ENCODE results near the gene SCAF4. TPM values are rescaled to one million over a fixed set of nuclear protein-coding genes. Genes with fewer than 3 reads are reported as not detected.

The SCAF4 gene
- total RNA-seq, 4 donors from 2014 or later, result 8.2 to 11.5 (median 10.0) TPM

DNA sequence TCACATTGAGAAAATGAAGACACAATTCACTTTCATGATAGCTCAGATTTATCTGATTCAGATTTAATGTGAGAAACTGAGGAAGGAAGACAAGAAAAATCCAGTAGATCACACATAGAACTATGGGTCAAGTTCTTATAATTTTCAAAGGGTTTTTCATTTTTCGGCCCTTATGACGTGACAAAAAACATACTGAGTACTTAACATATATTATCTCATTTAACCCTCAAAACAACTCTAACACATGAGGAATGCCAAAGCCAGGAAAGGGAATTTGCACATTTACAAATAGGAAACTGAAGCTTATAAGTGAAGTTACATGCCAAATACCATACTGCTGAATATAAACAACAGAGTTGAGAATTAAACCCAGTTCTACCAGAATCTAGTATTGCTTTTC is 44.8 kb downstream of the SCAF4 start:
- ATAC-seq, result no peak
- Histone ChIP-seq H3K27me3 (no peaks in the 10 kb centered on the region), H3K36me3 (peaks cover 0 to 97% of the 10 kb centered on the region in 2 donors), H3K27ac (no peak overlapping the region), H3K9me3 (no peaks in the 10 kb centered on the region), H3K4me3 (no peak overlapping the region), H3K4me1 (no peaks in the 10 kb centered on the region)
- TF ChIP-seq POLR2A (IDR thresholded peaks at IDR 0.05), result no peak
- TF ChIP-seq, protein P1, sequence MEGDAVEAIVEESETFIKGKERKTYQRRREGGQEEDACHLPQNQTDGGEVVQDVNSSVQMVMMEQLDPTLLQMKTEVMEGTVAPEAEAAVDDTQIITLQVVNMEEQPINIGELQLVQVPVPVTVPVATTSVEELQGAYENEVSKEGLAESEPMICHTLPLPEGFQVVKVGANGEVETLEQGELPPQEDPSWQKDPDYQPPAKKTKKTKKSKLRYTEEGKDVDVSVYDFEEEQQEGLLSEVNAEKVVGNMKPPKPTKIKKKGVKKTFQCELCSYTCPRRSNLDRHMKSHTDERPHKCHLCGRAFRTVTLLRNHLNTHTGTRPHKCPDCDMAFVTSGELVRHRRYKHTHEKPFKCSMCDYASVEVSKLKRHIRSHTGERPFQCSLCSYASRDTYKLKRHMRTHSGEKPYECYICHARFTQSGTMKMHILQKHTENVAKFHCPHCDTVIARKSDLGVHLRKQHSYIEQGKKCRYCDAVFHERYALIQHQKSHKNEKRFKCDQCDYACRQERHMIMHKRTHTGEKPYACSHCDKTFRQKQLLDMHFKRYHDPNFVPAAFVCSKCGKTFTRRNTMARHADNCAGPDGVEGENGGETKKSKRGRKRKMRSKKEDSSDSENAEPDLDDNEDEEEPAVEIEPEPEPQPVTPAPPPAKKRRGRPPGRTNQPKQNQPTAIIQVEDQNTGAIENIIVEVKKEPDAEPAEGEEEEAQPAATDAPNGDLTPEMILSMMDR (IDR thresholded peaks at IDR 0.05 in 4 of 5, conservative IDR thresholded peaks at IDR 0.05 in 1 of 5), result no peak
- intact Hi-C loops (cut with DNase I; ENCODE audit: low total_unique reads), result no loop called here
- in situ Hi-C loops (cut with MboI; ENCODE audit: low sequenced_read_pairs in 4 of 4), result no loop called here
- DNase-seq, result no peak

DNA sequence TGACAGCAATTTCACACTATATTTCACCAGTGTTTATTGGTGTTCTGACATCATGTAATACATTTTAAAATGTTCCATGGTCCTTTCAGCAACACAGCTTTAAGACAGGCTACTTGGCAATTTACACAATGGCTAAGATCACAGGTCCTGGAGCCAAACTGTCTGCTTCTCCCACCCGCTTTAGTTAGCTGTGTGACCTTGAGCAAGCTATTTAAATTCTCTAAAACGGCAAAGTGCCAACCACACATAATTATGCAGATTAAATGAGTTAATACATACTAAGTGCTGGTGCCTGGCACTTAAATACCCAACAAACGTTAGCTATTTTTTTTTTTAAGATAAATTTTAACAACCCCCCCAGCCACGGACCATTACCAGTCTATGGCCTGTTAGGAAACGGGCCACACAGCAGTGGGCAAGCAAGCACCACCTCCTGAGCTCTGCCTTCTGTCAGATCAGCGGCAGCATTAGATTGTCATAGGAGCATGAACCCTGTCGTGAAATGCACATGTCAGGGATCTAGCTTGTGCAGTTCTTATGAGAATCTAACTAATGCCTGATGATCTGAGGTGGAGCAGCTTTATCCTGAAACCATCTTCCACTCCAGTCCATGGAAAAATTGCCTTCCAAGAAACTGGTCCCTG is 45.5 kb downstream of the SCAF4 start:
- TF ChIP-seq, protein P1 (IDR thresholded peaks at IDR 0.05 in 4 of 5, conservative IDR thresholded peaks at IDR 0.05 in 1 of 5), result no peak
- ATAC-seq (no peak), DNase-seq (no peak)
- no peak overlapping the region for H3K27ac ChIP-seq
- H3K4me3 ChIP-seq, result no peak overlapping the region
- H3K4me1 ChIP-seq, result no peaks in the 10 kb centered on the region
- H3K9me3 ChIP-seq, result no peaks in the 10 kb centered on the region
- peaks cover 0 to 91% of the 10 kb centered on the region in 2 donors for H3K36me3 ChIP-seq
- intact Hi-C loops (cut with DNase I; ENCODE audit: low total_unique reads), result no loop called here
- in situ Hi-C loops (cut with MboI; ENCODE audit: low sequenced_read_pairs in 4 of 4), result no loop called here
- no peaks in the 10 kb centered on the region for H3K27me3 ChIP-seq

DNA sequence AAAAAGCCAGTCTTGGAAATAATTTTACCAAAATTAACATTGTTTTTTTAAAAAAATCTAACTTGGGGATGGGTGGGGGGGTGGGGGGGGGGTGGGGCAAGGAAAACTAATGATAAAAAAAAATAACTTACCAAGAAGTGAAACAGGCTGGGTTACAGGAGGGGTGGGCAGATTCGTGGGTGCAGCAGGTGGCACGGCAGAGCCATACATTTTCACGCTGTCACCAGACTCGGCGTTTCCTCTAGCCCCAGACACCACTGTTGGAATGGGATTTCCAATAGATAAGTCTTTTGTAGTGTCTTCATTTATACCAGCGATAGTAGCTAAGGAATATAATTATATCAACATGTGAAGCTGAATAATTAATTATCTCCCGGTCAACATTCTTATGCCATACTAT is 47.0 kb downstream of the SCAF4 start:
- Histone ChIP-seq H3K27ac (no peak overlapping the region), H3K4me3 (no peak overlapping the region), H3K4me1 (no peaks in the 10 kb centered on the region), H3K9me3 (no peaks in the 10 kb centered on the region), H3K36me3 (peaks cover 0 to 76% of the 10 kb centered on the region in 2 donors), H3K27me3 (no peaks in the 10 kb centered on the region)
- in situ Hi-C loops (cut with MboI; ENCODE audit: low sequenced_read_pairs in 4 of 4) (no loop called here), intact Hi-C loops (cut with DNase I; ENCODE audit: low total_unique reads) (no loop called here)
- no peak for TF ChIP-seq POLR2A (IDR thresholded peaks at IDR 0.05)
- TF ChIP-seq, protein P1 (IDR thresholded peaks at IDR 0.05 in 4 of 5, conservative IDR thresholded peaks at IDR 0.05 in 1 of 5), result no peak
- ATAC-seq (no peak), DNase-seq (no peak)

DNA sequence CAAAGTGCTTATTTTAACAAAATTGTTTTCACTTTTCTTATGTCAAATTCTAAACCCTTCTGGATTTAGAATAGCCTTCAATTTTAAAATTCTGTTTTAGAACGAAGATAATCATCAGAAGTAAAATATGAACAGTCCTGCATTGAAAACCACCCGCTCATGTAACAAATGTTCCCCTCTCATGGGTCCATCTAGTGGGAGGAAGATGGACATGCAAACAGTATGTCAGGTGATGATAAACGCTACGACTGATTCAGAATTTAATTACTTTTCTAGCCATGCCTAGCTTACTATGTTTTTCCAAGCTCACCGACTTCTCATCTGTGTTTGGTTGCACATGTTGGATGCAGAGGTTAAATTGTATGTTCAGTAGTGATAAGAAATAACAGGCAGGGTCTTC is 48.9 kb downstream of the SCAF4 start:
- Histone ChIP-seq H3K9me3 (no peaks in the 10 kb centered on the region), H3K36me3 (peaks cover 0 to 64% of the 10 kb centered on the region in 2 donors), H3K4me1 (no peaks in the 10 kb centered on the region), H3K27ac (no peak overlapping the region), H3K4me3 (no peak overlapping the region), H3K27me3 (no peaks in the 10 kb centered on the region)
- in situ Hi-C loops (cut with MboI; ENCODE audit: low sequenced_read_pairs in 4 of 4), result no loop called here
- TF ChIP-seq, protein P1 (IDR thresholded peaks at IDR 0.05 in 4 of 5, conservative IDR thresholded peaks at IDR 0.05 in 1 of 5), result no peak
- no peak for DNase-seq
- ATAC-seq, result no peak
- intact Hi-C loops (cut with DNase I; ENCODE audit: low total_unique reads), result no loop called here

DNA sequence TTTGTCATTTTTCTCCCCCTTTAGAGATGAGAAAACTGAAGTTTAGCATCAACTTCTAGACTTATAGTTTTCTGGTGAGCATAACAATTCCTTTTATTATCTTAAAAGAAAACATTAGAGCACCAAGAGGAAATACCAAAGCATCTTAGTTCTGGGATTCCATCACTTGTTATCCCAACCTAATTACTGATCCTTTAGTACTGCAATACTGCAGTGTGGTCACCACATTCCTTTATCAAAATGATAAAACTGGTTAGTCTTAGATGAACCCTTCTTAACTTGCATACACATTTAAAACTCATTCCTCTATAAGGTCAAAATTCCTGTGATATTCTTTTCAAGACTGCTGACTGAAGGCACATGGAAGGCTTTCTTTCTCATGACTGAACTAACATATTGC is 49.3 kb downstream of the SCAF4 start:
- H3K9me3 ChIP-seq, result no peaks in the 10 kb centered on the region
- TF ChIP-seq, protein P1 (IDR thresholded peaks at IDR 0.05 in 4 of 5, conservative IDR thresholded peaks at IDR 0.05 in 1 of 5), result no peak
- no peak for TF ChIP-seq POLR2A (IDR thresholded peaks at IDR 0.05)
- peaks cover 0 to 62% of the 10 kb centered on the region in 2 donors for H3K36me3 ChIP-seq
- no peak overlapping the region for H3K27ac ChIP-seq
- DNase-seq (no peak), ATAC-seq (no peak)
- H3K4me1 ChIP-seq, result no peaks in the 10 kb centered on the region
- intact Hi-C loops (cut with DNase I; ENCODE audit: low total_unique reads) (no loop called here), in situ Hi-C loops (cut with MboI; ENCODE audit: low sequenced_read_pairs in 4 of 4) (no loop called here)
- H3K4me3 ChIP-seq, result no peak overlapping the region
- H3K27me3 ChIP-seq, result no peaks in the 10 kb centered on the region

Data from gastrocnemius medialis (tissue), 4 donors.